NCI-H526 treated with DMSO at 0.1 percent for 48 hours (cell line): ENCODE data around the gene RALGAPB.
A peak's percentile ranks its signal among the peaks of the same experiment; 100 is the strongest.
"Not testable (repeated sequence)": the region's sequence is repeated elsewhere in the genome, so short reads cannot be mapped to it uniquely, and the experiment has no call there.

ENCODE experiments used
- DNase-seq: peaks from one replicate; lab custom pipeline; 2025; lab: John Stamatoyannopoulos, UW

The RALGAPB gene

GRCh38 chr20:38447251-38447661, 25.4 kb upstream of the RALGAPB start:
- no peak for DNase-seq

- no peak for DNase-seq
Measured at GRCh38 chr20:38447931-38448675, 24.5 kb upstream of the RALGAPB start.

GRCh38 chr20:38449046-38449445, 23.6 kb upstream of the RALGAPB start:
- DNase-seq = no peak

DNA sequence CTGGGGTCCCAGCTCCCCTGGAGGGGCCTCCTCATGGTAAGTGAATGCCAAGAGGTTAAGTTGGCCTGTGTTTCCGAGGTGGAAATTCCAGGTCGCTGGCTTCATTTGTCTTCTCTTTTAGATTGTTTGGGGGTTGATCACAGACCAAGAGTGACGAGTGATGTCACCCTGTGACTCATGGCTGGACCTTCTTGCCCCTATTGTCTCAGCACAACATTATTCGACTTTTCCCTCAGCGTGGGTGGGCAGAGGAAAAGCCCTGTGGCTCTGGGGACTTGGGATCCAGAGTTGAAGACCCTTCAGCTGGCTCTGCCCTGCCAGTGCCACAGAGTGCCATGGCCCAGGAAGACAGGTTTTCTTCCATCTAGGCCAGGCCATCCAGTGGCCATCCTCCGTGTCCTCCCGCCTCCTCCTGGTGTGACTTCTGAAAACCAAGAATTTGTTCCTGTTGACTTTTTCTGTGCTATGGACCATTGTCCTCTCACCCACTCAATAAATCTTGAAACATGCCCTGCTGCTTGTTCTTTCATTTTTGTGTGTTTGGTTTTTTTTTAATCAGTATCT, 22.1 kb upstream of the RALGAPB start:
- DNase-seq = no peak

GRCh38 chr20:38452880-38453624, 19.6 kb upstream of the RALGAPB start:
- DNase-seq = no peak

- DNase-seq = no peak
Measured at GRCh38 chr20:38453941-38454340, 18.7 kb upstream of the RALGAPB start.

DNA sequence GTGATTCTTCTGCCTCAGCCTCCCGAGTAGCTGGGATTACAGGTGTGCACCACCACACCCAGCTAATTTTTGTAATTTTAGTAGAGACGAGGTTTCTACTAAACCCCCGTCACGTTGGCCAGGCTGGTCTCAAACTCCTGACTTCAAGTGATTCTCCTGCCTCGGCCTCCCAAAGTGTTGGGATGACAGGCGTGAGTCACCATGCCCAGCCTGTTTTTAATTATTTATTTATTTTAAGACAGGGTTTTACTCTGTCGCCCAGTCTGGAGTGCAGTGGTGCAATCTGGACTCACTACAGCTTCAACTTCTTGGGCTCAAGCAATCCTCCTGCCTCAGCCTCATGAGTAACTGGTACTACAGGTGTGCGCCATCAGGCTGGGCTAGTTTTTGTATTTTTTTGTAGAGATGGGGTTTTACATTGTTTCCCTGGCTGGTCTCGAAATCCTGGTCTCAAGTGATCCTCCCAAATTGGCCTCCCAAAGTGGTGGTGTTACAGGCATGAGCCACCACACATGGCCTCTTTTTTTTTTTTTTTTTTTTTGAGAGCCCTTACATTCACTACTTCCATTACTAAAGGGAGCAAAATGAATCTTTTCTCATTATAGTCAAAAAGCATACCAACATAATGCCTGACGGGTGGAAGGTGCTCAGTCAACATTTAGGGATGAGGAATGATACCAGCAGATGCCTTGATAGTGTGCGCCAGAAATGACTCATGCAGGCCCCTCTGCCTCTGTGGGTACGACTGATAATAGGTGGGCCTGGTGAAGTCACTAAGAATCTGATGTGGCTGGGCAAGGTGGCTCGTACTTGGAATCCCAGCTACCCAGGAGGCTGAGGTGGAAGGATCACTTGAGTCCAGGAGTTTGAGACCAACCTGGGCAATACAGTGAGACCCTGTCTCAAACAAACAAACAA, 17.8 kb upstream of the RALGAPB start:
- DNase-seq = no peak

- DNase-seq = no peak
Measured at GRCh38 chr20:38458314-38458713, 14.3 kb upstream of the RALGAPB start.

GRCh38 chr20:38460040-38460623, 12.5 kb upstream of the RALGAPB start:
- no peak for DNase-seq

DNA sequence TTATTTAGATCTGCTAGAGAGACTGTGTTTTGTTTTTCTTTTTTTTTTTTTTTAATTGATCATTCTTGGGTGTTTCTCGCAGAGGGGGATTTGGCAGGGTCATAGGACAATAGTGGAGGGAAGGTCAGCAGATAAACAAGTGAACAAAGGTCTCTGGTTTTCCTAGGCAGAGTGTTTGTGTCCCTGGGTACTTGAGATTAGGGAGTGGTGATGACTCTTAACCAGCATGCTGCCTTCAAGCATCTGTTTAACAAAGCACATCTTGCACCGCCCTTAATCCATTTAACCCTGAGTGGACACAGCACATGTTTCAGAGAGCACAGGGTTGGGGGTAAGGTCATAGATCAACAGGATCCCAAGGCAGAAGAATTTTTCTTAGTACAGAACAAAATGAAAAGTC, 12.0 kb upstream of the RALGAPB start:
- not testable (repeated sequence) for DNase-seq

- not testable (repeated sequence) for DNase-seq
Measured at GRCh38 chr20:38461167-38461566, 11.5 kb upstream of the RALGAPB start.

DNA sequence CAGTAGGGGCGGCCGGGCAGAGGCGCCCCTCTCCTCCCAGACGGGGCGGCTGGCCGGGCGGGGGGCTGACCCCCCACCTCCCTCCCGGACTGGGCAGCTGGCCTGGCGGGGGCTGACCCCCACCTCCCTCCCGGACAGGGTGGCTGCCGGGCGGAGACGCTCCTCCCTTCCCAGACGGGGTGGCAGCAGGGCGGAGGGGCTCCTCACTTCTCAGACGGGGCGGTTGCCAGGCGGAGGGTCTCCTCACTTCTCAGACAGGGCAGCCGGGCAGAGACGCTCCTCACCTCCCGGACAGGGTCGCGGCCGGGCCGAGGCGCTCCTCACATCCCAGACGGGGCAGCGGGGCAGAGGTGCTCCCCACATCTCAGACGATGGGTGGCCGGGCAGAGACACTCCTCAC, 11.1 kb upstream of the RALGAPB start:
- DNase-seq = not testable (repeated sequence)

GRCh38 chr20:38466171-38466570, 6.5 kb upstream of the RALGAPB start:
- DNase-seq = no peak

GRCh38 chr20:38466983-38467382, 5.7 kb upstream of the RALGAPB start:
- DNase-seq = no peak

GRCh38 chr20:38471245-38471644, 1.4 kb upstream of the RALGAPB start:
- DNase-seq = no peak

GRCh38 chr20:38471987-38472512, 593 bp upstream of the RALGAPB start:
- no peak for DNase-seq

DNA sequence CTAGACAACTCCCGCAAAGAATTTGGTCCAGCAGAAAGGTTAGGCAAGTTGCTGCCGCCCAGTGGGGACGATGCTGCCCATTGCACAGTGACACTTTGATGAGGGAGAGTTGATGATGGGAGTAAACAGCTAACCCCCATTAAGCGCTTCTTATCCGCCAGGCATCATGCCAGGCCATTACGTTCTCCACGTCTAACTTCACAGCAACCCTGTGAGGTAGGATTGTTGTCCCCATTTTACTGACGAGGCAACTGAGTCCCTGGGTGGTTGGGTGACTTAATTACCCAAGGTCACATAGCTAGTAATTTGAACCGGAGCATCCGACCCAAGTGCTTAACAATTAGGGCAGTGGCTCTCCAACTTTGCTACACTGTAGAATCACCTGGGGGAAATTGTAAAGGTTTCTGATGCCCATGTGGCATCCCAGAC, 738 bp downstream of the RALGAPB start:
- DNase-seq = peak; percentile 15

DNA sequence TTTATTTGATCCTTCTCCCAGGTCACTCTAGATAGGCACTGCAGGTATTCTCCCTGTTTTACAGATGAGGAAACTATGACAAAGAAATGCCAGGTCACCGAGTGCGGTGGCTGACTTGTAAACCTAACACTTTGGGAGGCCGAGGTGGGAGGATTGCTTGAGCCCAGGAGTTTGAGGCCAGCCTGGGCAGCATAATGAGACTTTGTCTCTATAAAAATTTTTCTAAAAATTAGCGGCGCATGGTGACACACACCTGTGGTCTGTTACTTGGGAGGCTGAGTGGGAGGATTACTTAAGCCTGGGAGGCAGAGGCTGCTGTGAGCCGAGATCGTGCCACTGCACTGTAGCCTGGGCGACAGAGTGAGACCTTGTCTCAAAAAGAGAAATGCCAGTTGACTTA, 5.1 kb downstream of the RALGAPB start:
- no peak for DNase-seq

- no peak for DNase-seq
Measured at GRCh38 chr20:38479596-38479995, 7.0 kb downstream of the RALGAPB start.

GRCh38 chr20:38485041-38485440, 12.4 kb downstream of the RALGAPB start:
- DNase-seq = no peak

- DNase-seq = no peak
Measured at GRCh38 chr20:38489181-38489580, 16.5 kb downstream of the RALGAPB start.
